K562 treated with DMSO at 1 percent for 48 hours (cell line): Measurements from ENCODE around the gene CERS6. TPM values are rescaled to one million over a fixed set of nuclear protein-coding genes. Genes with fewer than 3 reads are reported as not detected.

Experiments
- total RNA-seq: library from RNA; unstranded; fragments of 300-600 nt; gene quantifications from 2 replicates; pipeline ENCODE4 v1.2.3, GENCODE V29; 2022; ENCODE audit warnings: low replicate concordance; ENCODE audit errors: extremely low read depth

Gene CERS6, protein sequence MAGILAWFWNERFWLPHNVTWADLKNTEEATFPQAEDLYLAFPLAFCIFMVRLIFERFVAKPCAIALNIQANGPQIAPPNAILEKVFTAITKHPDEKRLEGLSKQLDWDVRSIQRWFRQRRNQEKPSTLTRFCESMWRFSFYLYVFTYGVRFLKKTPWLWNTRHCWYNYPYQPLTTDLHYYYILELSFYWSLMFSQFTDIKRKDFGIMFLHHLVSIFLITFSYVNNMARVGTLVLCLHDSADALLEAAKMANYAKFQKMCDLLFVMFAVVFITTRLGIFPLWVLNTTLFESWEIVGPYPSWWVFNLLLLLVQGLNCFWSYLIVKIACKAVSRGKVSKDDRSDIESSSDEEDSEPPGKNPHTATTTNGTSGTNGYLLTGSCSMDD
- not detected in 2 replicates for total RNA-seq

DNA sequence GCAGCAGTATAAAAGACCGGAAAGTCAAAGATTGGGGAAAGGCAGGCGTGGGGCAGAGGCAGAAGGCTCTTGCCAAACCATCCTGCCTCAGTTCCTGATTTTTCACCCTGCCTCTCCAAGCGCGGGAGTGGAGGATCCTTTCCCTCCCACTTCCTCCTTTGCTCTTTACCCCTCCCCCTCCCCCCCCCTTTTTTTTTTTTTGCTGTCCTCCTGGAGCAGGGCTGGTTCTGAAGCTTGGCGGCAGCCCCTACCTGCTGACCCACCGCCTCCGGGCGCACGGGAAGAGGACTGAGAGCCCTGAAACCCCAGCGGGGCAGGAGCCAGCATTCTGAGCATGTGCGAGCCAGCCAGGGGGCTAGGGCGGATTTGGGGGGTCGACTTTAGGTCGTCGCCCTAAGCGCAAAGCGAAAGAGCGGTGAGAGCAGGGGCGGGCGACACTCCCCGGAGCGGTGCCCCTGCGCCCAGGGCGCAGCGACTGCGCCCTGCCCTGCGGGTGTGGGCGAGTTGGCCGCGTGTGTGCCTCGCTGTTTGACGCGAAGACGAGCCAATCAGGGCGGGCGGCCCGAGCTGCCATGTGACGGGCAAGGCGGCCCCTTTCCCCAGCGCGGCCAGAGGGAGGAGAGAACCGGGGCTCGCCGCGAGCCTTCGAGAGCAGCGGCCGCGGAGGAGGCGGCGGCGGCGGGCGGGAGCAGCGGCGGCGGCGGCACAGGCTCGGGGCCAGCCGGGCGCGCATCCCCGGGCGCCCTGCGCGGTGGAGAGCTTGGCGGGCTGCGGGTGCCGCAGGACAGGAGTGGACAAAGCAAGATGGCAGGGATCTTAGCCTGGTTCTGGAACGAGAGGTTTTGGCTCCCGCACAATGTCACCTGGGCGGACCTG is at the start of gene CERS6:
Gene CERS6, plus strand, starts transcription at position 628 of the 876 bp plus-strand sequence. Its CDS starts 177 bp downstream, at position 805.

DNA sequence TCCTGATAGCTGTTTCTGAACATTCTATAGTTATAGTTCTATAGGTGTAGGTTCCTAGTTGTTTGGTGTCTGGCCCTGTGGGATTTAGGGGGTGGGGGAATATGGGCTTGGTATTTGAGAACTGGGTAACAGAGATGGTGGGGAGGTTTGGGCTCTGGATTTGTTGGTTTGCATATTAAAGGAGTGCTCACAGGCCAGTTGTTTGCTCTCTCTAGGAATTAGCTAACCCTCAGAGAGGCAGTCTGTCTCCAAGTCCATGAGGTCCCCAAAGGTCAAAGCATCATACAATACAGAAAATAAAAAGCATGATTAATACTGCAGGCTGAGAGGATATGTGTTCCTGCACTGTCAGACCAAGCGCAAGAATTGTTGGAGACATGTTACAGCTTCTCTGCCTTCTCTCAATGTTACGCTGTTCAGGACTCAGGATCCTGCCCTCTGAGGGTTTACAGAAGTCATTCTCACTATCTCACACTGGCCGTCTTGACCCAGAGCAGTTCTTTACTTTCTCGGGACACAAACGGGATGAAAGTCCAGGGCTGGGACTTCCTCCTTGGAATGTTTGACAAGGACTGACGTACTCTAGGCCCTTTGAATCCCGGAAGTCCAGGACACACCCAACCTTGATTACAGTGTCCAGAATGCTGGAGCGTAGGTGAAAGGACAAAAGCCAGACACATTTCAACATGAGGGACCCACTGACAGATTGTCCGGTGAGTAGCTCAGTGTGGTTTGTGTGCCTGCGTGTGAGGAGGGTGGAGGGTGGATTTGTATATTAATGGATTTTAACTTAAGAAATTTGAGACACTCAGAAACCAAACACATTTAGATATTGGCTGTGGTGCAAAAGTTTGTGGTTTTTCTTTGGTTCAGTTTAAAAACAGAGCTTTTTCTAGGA is 346.1 kb downstream of the CERS6 start, which contains the start of gene NOSTRIN:
Gene NOSTRIN, plus strand, starts transcription at position 677 of the 898 bp plus-strand sequence. Its CDS starts 10 bp downstream, at position 687.

Other genes with a start within 250 kb of the CERS6 start
- gene STK39, start 208.7 kb upstream of the CERS6 start, total RNA-seq: not detected in 2 replicates